AG09309 (cell line): ENCODE results near the gene GRK6.

Experiments used
- DNase-seq: peaks from one replicate; pipeline ENCODE4 v3.0.0-alpha.2; 2010; ENCODE audit warnings: low read depth
- H3K4me3 ChIP-seq: 2 replicates; pipeline ENCODE4 v1.5.1; 2011; ENCODE audit warnings: mild to moderate bottlenecking, low read depth, low read length, moderate library complexity; ENCODE audit not compliant: control insufficient read depth
- TF ChIP-seq, protein P1 (sequence below): IDR thresholded peaks from 2 replicates; pipeline ENCODE4 v1.5.1; 2011; ENCODE audit warnings: mild to moderate bottlenecking, low read depth, low read length, inconsistent platforms; ENCODE audit not compliant: insufficient read depth, control insufficient read depth; ENCODE audit errors: missing control alignments

The GRK6 gene

DNA sequence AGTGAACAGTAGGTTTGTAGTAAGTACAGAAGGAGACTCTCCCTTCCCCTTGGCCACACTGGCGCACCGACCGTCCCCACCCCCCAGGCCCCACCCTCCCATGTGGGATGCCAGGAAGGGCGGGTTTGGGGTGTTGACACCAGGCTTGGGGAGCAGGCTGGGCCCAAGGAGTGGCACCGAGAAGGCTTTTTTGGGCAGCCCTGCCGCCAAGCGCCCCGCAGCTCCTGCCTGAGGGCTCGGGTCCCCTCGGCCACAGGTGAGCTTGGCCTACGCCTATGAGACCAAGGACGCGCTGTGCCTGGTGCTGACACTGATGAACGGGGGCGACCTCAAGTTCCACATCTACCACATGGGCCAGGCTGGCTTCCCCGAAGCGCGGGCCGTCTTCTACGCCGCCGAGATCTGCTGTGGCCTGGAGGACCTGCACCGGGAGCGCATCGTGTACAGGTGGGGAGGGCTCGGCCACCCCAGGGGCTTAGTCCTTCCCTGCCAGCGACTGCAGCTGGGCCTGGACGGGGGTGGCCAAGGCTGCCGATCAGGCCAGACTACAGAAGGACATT lies 7.3 kb downstream of the GRK6 start:
- TF ChIP-seq, protein P1, sequence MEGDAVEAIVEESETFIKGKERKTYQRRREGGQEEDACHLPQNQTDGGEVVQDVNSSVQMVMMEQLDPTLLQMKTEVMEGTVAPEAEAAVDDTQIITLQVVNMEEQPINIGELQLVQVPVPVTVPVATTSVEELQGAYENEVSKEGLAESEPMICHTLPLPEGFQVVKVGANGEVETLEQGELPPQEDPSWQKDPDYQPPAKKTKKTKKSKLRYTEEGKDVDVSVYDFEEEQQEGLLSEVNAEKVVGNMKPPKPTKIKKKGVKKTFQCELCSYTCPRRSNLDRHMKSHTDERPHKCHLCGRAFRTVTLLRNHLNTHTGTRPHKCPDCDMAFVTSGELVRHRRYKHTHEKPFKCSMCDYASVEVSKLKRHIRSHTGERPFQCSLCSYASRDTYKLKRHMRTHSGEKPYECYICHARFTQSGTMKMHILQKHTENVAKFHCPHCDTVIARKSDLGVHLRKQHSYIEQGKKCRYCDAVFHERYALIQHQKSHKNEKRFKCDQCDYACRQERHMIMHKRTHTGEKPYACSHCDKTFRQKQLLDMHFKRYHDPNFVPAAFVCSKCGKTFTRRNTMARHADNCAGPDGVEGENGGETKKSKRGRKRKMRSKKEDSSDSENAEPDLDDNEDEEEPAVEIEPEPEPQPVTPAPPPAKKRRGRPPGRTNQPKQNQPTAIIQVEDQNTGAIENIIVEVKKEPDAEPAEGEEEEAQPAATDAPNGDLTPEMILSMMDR, result no peak
- H3K4me3 ChIP-seq, result no peak overlapping the region
- no peak for DNase-seq

DNA sequence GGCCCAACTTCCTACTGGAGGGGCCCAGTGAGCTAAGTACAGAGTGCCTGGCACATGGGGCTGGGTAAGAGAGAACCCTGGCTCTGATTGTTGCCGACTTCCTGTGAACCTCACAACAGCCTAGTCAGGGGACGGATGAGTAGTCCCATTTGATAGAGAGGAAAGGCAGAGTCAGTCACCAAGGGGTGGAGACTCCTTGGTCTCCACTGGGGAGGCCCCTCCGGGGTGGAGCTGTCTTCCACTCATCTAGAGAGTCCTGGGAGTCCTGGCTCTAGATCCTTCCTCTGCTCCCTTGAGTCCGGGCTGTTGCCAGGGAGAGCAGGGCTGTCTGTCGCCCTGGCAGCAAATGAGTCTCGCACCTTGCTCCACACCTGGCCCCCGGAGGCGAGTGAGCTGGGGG lies 8.0 kb downstream of the GRK6 start:
- no peak for DNase-seq
- no peak overlapping the region for H3K4me3 ChIP-seq
- TF ChIP-seq, protein P1, result no peak

DNA sequence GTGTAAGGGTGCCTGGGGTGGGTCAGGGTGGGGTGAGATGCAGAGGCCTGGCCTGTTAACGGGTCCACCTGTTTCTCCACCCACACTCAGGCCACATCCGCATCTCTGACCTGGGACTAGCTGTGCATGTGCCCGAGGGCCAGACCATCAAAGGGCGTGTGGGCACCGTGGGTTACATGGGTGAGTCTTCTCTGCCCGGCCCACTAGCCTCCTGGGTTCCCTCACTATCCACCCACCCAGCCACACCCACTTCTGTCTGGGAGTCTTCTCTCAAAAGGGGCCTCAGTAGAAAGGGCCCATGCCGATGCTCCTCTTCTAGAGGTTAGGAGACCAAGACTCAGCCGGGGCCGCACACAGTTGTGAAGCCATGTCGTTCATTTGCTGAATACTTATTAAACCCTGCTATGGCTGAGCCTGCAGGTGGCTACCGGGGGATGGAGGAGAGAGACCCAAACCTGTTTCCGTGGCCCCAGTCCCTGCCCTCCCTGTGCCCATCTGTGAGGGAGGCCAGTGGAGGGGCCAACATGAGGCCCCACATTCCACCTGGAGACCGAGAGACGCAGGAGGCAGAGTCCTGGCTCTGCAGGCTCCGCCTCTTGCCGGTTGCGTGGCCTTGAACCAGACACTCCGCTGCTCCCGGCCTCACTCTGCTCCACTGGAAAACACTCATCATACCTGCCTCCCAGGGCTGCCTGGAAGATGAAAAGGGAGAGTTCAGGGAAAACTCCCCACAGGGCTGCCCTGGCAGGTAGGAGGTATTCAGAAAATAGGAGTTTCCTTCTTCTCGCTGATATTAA lies 8.7 kb downstream of the GRK6 start:
- H3K4me3 ChIP-seq, result no peak overlapping the region
- TF ChIP-seq, protein P1, result no peak
- no peak for DNase-seq

DNA sequence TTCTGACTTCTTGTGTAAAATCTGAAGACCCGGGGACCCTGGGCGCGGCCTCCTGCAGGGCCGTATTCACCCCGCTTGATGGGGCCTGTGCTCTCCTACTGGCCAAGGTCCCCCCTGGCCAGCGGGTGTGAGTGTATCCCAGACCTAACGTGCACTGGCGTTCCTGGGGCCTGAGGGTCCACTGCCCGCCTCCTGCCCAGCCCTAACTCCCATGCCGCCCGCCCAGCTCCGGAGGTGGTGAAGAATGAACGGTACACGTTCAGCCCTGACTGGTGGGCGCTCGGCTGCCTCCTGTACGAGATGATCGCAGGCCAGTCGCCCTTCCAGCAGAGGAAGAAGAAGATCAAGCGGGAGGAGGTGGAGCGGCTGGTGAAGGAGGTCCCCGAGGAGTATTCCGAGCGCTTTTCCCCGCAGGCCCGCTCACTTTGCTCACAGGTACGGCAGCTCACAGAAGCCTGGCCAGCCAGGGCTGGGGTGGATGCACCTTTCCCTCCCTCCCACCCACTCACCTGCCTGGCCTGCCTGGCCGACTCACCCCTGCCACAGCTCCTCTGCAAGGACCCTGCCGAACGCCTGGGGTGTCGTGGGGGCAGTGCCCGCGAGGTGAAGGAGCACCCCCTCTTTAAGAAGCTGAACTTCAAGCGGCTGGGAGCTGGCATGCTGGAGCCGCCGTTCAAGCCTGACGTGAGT lies 9.5 kb downstream of the GRK6 start:
- DNase-seq, result no peak

DNA sequence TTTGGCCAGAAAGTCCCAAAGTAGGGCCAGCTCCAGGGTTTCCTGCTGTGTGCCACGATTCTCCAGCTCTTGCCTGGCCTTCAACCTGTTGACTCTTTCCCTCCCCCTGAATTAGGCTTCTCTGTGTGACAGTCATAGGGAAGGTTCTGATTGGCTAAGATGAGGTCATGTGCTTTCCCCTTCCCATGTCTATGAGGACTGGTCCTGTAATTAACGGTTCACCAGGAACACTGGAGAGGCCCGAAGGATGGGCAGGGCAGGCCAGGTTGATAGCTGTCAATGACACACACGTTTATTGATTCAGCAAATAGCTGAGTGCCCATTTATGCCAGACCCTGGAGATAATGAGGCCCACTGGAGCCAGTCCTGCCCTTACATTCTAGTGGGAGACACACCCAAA lies 11.1 kb downstream of the GRK6 start:
- H3K4me3 ChIP-seq, result no peak overlapping the region
- TF ChIP-seq, protein P1, result no peak
- DNase-seq, result no peak

More for the DNA sequence above, 9.5 kb downstream of the GRK6 start:
- TF ChIP-seq, protein P1, result no peak
- H3K4me3 ChIP-seq, result no peak overlapping the region

DNA sequence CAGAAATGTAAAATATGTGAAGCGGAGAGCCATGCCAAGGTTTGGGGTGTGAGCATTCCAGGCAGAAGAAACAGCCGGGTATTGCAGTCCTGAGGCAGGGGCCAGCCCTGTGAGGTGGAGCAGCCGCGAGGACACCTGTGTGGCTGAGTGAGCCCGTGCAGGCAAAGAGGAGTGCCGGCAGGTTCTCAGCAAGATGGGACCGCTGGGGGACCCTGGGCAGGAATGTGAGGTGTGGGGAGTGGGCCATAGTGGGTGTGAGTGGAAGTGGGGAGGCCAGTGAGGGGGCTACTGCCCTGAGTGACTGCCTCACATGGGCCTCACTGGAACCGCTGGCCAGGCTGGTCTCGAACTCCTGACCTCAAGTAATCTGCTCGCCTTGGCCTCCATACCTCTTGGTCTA lies 12.0 kb downstream of the GRK6 start:
- no peak for DNase-seq
- H3K4me3 ChIP-seq, result no peak overlapping the region
- TF ChIP-seq, protein P1, result no peak
